PC-9 (cell line): ENCODE measurements around the gene SLC22A2. TPM values are rescaled to one million over a fixed set of nuclear protein-coding genes. Genes with fewer than 3 reads are reported as not detected.

ENCODE experiments used
- BruUV-seq: library from RNA; stranded (reverse); fragments of 400-500 nt; replicated peaks from 2 replicates; lab custom pipeline; 2021; lab: Mats Ljungman, UMichigan
- CTCF ChIA-PET: fragments of 300-600 bp; sonication (Branson Sonifier 250); formaldehyde crosslinking; loops from one replicate; lab custom pipeline; 2022; ENCODE audit warnings: antibody characterized with exemption; lab: Charles Lee
- POLR2A ChIA-PET: fragments of 300-600 bp; sonication (Branson Sonifier 250); formaldehyde crosslinking; loops from one replicate; lab custom pipeline; 2022; ENCODE audit warnings: antibody characterized with exemption; ENCODE audit not compliant: unreplicated experiment; lab: Charles Lee
- DNase-seq, 2 experiments: peaks; one replicate each; pipeline versions ENCODE4 v3.0.0 to v3.0.0-alpha.2; 2015 to 2022; ENCODE audit warnings: mixed read lengths in 1 of 2
- H2AFZ ChIP-seq: fragments of 200-600 bp; sonication (generic); 2 replicates; pipeline ENCODE4 v1.8.1; 2017; ENCODE audit warnings: antibody characterized with exemption
- H3F3A ChIP-seq: fragments of 200-600 bp; sonication (generic); 2 replicates; pipeline ENCODE4 v1.8.1; 2017; ENCODE audit warnings: antibody characterized with exemption, mild to moderate bottlenecking, low read depth; ENCODE audit not compliant: insufficient read depth
- H3K27ac ChIP-seq: fragments of 200-600 bp; sonication (generic); 2 replicates; pipeline ENCODE4 v1.6.1; 2016; ENCODE audit warnings: mixed run types
- H3K27me3 ChIP-seq: fragments of 200-600 bp; sonication (generic); 2 replicates; pipeline ENCODE4 v1.6.1; 2016; ENCODE audit warnings: low read depth, mixed run types; ENCODE audit not compliant: insufficient read depth
- H3K36me3 ChIP-seq: fragments of 200-600 bp; sonication (generic); 2 replicates; pipeline ENCODE4 v1.6.1; 2016; ENCODE audit warnings: low read depth, mixed run types
- H3K4me1 ChIP-seq: fragments of 200-600 bp; sonication (generic); replicated peaks from 2 replicates; pipeline ENCODE4 v1.6.1; 2016; ENCODE audit warnings: mixed run types; ENCODE audit not compliant: insufficient read depth
- H3K4me2 ChIP-seq: fragments of 200-600 bp; sonication (generic); 2 replicates; pipeline ENCODE4 v1.6.1; 2017; ENCODE audit warnings: mixed run types
- H3K4me3 ChIP-seq: fragments of 200-600 bp; sonication (generic); 2 replicates; pipeline ENCODE4 v1.6.1; 2016; ENCODE audit warnings: mixed run types
- H3K79me2 ChIP-seq: fragments of 200-600 bp; sonication (generic); 2 replicates; pipeline ENCODE4 v1.6.1; 2017; ENCODE audit warnings: low read depth, mixed run types
- H3K9me2 ChIP-seq: fragments of 200-600 bp; sonication (generic); 2 replicates; pipeline ENCODE4 v1.8.1; 2017; ENCODE audit warnings: mild to moderate bottlenecking; ENCODE audit not compliant: insufficient read depth
- H3K9me3 ChIP-seq: fragments of 200-600 bp; sonication (generic); 2 replicates; pipeline ENCODE4 v1.8.1; 2016; ENCODE audit warnings: low read depth; ENCODE audit not compliant: insufficient read depth
- H4K20me1 ChIP-seq: fragments of 200-600 bp; sonication (generic); 2 replicates; pipeline ENCODE4 v1.8.1; 2017; ENCODE audit not compliant: insufficient read depth
- EZH2 ChIP-seq: fragments of 200-600 bp; sonication (generic); IDR thresholded peaks from 2 replicates; pipeline ENCODE4 v1.8.0; 2017; ENCODE audit warnings: antibody characterized with exemption, low read depth
- intact Hi-C: fragments of 100-400 bp; cut with micrococcal nuclease; formaldehyde crosslinking; loops from one replicate; pipeline ENCODE4 v1.10.0; 2022; ENCODE audit not compliant: unreplicated experiment
- total RNA-seq: library from RNA; stranded (reverse); gene quantifications from 2 replicates; pipeline ENCODE4 v1.2.3, GENCODE V29; 2021
- TF ChIP-seq, protein P1 (sequence below): fragments of 200-600 bp; sonication (generic); conservative IDR thresholded peaks from 2 replicates; pipeline ENCODE4 v1.6.1; 2017; ENCODE audit warnings: mixed run types, antibody characterized with exemption, mild to moderate bottlenecking, moderate library complexity

The SLC22A2 gene
- total RNA-seq, 1 experiment from 2014 or later, result not detected

DNA sequence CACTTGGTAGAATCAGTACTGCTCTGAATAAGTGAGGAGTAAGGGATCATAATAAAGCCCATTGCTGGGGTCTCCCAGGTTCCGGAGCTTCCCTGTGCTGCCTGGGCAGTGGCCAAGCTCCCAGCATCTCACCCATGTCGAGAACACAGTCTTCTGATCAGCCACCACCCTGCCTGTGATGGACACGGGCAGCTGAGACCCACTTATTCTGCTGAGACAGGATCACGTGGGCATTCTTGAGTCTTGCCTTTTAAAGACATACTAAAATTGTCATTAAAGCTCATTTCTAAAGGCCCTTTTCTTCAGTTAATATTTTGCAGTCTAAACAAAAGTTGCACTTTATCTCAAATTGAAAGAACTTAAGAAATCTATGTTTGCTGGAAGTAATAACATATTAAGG is 42.7 kb upstream of the SLC22A2 start:
- intact Hi-C loops, result no loop called here
- no peak overlapping the region for H3K27ac ChIP-seq
- CTCF ChIA-PET, result no interaction called here

GRCh38 chr6:160300076-160300695 is 41.6 kb upstream of the SLC22A2 start:
- Histone ChIP-seq H3K4me3 (no peak overlapping the region), H3K27me3 (no peaks in the 10 kb centered on the region), H3F3A (no peaks in the 10 kb centered on the region), H3K9me3 (no peaks in the 10 kb centered on the region), H3K79me2 (no peaks in the 10 kb centered on the region), H3K9me2 (no peaks in the 10 kb centered on the region), H3K4me1 (no peaks in the 10 kb centered on the region), H3K27ac (no peak overlapping the region), H4K20me1 (no peaks in the 10 kb centered on the region), H3K4me2 (peak overlapping the region; percentile 16; the same call in 1 of the 2 replicates), H3K36me3 (no peaks in the 10 kb centered on the region), H2AFZ (no peak overlapping the region)
- POLR2A ChIA-PET, result no interaction called here
- no peak for DNase-seq
- CTCF ChIA-PET, result no interaction called here
- intact Hi-C loops, result no loop called here
- BruUV-seq, result no TSS peak
- TF ChIP-seq, protein P1, sequence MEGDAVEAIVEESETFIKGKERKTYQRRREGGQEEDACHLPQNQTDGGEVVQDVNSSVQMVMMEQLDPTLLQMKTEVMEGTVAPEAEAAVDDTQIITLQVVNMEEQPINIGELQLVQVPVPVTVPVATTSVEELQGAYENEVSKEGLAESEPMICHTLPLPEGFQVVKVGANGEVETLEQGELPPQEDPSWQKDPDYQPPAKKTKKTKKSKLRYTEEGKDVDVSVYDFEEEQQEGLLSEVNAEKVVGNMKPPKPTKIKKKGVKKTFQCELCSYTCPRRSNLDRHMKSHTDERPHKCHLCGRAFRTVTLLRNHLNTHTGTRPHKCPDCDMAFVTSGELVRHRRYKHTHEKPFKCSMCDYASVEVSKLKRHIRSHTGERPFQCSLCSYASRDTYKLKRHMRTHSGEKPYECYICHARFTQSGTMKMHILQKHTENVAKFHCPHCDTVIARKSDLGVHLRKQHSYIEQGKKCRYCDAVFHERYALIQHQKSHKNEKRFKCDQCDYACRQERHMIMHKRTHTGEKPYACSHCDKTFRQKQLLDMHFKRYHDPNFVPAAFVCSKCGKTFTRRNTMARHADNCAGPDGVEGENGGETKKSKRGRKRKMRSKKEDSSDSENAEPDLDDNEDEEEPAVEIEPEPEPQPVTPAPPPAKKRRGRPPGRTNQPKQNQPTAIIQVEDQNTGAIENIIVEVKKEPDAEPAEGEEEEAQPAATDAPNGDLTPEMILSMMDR, result no peak

More for the DNA sequence above, 42.7 kb upstream of the SLC22A2 start:
- H3K9me3 ChIP-seq, result no peaks in the 10 kb centered on the region
- no TSS peak for BruUV-seq
- no peak overlapping the region for H3K4me3 ChIP-seq
- POLR2A ChIA-PET, result no interaction called here
- no peaks in the 10 kb centered on the region for H3K27me3 ChIP-seq
- no peaks in the 10 kb centered on the region for H4K20me1 ChIP-seq
- DNase-seq, result no peak
- H3F3A ChIP-seq, result no peaks in the 10 kb centered on the region
- H2AFZ ChIP-seq, result no peak overlapping the region
- no peaks in the 10 kb centered on the region for H3K4me1 ChIP-seq
- no peaks in the 10 kb centered on the region for H3K9me2 ChIP-seq
- no peaks in the 10 kb centered on the region for H3K79me2 ChIP-seq
- TF ChIP-seq EZH2, result no peak
- TF ChIP-seq, protein P1, result no peak
- no peaks in the 10 kb centered on the region for H3K36me3 ChIP-seq
- H3K4me2 ChIP-seq, result no peak overlapping the region

DNA sequence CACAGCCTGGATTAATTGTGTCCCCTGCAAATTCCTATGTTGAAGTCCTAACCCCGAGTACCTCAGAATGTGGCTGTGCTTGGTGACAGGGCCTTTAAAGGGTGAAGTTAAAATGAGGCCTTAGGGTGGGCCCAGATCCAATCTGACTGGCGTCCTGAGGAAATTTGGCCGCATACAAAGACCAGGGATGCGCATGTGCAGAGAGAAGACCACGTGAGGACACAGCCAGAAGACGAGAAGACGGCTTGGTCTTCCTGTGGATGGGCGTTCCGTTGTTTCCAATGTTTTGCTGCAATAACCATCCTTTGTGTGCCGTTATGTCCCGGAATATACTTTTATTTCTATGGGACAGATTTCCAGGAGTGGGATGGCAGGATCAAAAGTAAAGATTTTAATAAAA is 40.9 kb upstream of the SLC22A2 start:
- BruUV-seq, result no TSS peak
- H3K79me2 ChIP-seq, result no peaks in the 10 kb centered on the region
- H3K4me2 ChIP-seq, result no peak overlapping the region
- H4K20me1 ChIP-seq, result no peaks in the 10 kb centered on the region
- no peaks in the 10 kb centered on the region for H3K36me3 ChIP-seq
- no peak overlapping the region for H3K27ac ChIP-seq
- TF ChIP-seq, protein P1, result no peak
- TF ChIP-seq EZH2, result no peak
- no peaks in the 10 kb centered on the region for H3F3A ChIP-seq
- H3K27me3 ChIP-seq, result no peaks in the 10 kb centered on the region
- POLR2A ChIA-PET, result no interaction called here
- H3K4me3 ChIP-seq, result no peak overlapping the region
- CTCF ChIA-PET, result no interaction called here
- H3K9me2 ChIP-seq, result no peaks in the 10 kb centered on the region
- H2AFZ ChIP-seq, result no peak overlapping the region
- no peaks in the 10 kb centered on the region for H3K4me1 ChIP-seq
- intact Hi-C loops, result no loop called here
- DNase-seq, result no peak
- H3K9me3 ChIP-seq, result no peaks in the 10 kb centered on the region
